Left ventricle myocardium superior (tissue), 1 donor: ENCODE data around the gene CHPT1. TPM values are rescaled to one million over a fixed set of nuclear protein-coding genes. Genes with fewer than 3 reads are reported as not detected.

Experiments
- total RNA-seq: library from RNA; stranded (reverse); fragmentation: NEBNext Ultra II Directional; extraction: Animal tissue kit (Norgen Biotek cat#: 25700); gene quantifications from one replicate; pipeline ENCODE4 v1.2.1, GENCODE V29; 2021
- donor health status: DM: no; HTN: yes; CAD: no; lungs with severe emphysema.

CHPT1 gene
- total RNA-seq, 1 donor from 2014 or later: 120 TPM

Other genes with a start within 250 kb of the CHPT1 start
- not detected for gene SPIC, start 222.3 kb upstream of the CHPT1 start, total RNA-seq
- 3.9 TPM for gene MYBPC1, start 102.7 kb upstream of the CHPT1 start, total RNA-seq
- not detected for gene SYCP3, start 41.8 kb downstream of the CHPT1 start, total RNA-seq
- 47.8 TPM for gene GNPTAB, start 133.3 kb downstream of the CHPT1 start, total RNA-seq
- gene DRAM1, start 179.9 kb downstream of the CHPT1 start, total RNA-seq: 6.2 TPM